HAP-1 (cell line): ENCODE results near the gene CYP11A1.

ENCODE experiments used
- DNase-seq, 2 experiments: peaks; one replicate each; pipeline ENCODE4 v3.0.0-alpha.2; 2016 to 2020; ENCODE audit warnings: low spot score in 2 of 2
- H3K27me3 ChIP-seq: fragments of 250-450 bp; sonication (Bioruptor Pico); 2 replicates; pipeline ENCODE4 v1.5.1; 2020; ENCODE audit warnings: low read depth, mild to moderate bottlenecking, moderate library complexity
- H3K36me3 ChIP-seq: fragments of 250-450 bp; sonication (Bioruptor Pico); replicated peaks from 2 replicates; pipeline ENCODE4 v1.5.1; 2020; ENCODE audit warnings: mild to moderate bottlenecking
- H3K4me1 ChIP-seq: fragments of 250-450 bp; sonication (Bioruptor Pico); 2 replicates; pipeline ENCODE4 v1.5.1; 2020; ENCODE audit warnings: mild to moderate bottlenecking
- H3K4me3 ChIP-seq: fragments of 250-450 bp; sonication (Bioruptor Pico); 2 replicates; pipeline ENCODE4 v1.5.1; 2020; ENCODE audit warnings: mild to moderate bottlenecking, moderate library complexity
- H3K9me3 ChIP-seq: fragments of 250-450 bp; sonication (Bioruptor Pico); 2 replicates; pipeline ENCODE4 v1.5.1; 2020; ENCODE audit warnings: mild to moderate bottlenecking, moderate library complexity
- in situ Hi-C: fragments of 300-500 bp; cut with MboI; formaldehyde crosslinking; loops from 3 replicates; pipeline ENCODE4 v1.14.3; 2020; ENCODE audit warnings: low sequenced_read_pairs, inconsistent platforms, mixed read lengths

Gene CYP11A1

DNA sequence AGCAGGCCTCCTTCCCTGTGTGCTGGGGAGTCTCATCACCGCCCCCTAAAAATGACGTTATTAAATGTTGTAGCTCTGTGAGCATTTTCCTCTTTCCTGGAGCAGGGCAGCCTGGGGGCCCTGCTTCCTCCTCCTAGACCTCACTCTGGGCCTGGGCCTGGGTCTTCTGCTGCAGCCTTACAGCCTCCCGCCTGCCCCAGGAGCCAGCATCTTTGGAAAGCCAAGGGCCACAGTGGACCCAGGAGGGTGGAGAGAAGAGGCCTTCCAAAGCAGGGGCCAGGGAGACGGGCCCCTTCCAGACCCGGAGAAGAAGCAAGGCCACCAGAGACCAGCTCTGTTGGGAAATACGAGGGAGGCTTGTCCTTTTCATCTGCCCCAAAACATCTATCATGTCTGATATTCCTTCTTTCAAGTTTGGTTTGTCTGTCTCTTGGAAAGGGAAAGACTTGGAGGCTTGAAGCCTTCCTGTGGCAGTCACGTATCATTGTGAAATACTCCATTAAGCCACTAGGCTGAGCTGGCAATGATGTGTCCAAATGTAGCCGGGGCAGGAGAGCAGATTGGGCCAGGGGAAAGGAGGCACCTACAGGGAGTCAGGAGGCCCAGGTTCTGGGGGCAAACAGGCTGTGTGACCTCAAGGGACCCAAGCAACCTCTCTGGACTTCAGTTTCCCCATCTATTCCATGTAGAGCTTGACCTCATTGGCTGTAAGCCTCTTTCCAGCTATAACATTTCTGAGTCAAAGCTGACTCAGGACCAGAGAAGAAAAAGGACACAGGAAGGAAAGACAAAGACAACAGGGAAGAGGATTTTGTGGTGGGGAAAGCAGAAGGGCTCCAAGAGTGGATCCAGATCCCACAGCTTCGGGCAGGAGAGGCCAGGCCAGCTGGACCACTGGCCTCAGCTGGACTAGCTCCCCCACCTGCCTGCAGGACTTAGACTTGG lies 31.1 kb downstream of the CYP11A1 start:
- no peak for DNase-seq
- no peaks in the 10 kb centered on the region for H3K4me1 ChIP-seq
- no peaks in the 10 kb centered on the region for H3K9me3 ChIP-seq
- no peak overlapping the region for H3K4me3 ChIP-seq
- H3K27me3 ChIP-seq = no peaks in the 10 kb centered on the region; the same call in 1 of the 2 replicates
- in situ Hi-C loops = loop anchor here (25.0 kb wide), 1 partner anchor 1074 kb away; no protein-coding TSS in a partner anchor
- no peaks in the 10 kb centered on the region for H3K36me3 ChIP-seq

DNA sequence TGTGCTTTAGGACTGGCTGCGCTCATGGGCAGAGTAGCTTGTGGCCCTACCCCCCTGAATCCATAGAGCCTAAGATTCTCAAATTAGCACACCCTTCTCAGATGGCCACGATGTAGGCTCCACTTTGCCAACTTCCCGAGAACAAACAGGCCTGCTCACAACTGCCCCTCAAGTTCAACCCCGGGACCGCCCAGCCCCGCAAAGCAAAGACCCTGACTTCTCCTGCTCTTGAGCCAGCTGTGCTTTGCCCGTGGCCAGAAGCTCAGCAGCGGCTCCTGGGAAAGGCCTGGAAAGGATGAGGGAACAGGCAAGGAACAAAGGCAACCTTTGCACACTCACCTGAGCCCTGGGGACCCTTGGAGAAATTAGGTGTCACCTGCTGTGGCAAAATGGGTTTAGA lies 32.0 kb downstream of the CYP11A1 start:
- in situ Hi-C loops = loop anchor here (25.0 kb wide), 1 partner anchor 1073 kb away; no protein-coding TSS in a partner anchor
- no peaks in the 10 kb centered on the region for H3K9me3 ChIP-seq
- DNase-seq = no peak
- H3K4me1 ChIP-seq = no peaks in the 10 kb centered on the region
- no peaks in the 10 kb centered on the region; the same call in 1 of the 2 replicates for H3K27me3 ChIP-seq
- no peaks in the 10 kb centered on the region for H3K36me3 ChIP-seq
- no peak overlapping the region for H3K4me3 ChIP-seq

- no peak for DNase-seq
- no peaks in the 10 kb centered on the region for H3K9me3 ChIP-seq
- in situ Hi-C loops = loop anchor here (25.0 kb wide), 1 partner anchor 1072 kb away; no protein-coding TSS in a partner anchor
- H3K36me3 ChIP-seq = no peaks in the 10 kb centered on the region
- no peak overlapping the region for H3K4me3 ChIP-seq
- H3K4me1 ChIP-seq = no peaks in the 10 kb centered on the region
- H3K27me3 ChIP-seq = no peaks in the 10 kb centered on the region
Measured at GRCh38 chr15:74334127-74334526, 33.3 kb downstream of the CYP11A1 start.

DNA sequence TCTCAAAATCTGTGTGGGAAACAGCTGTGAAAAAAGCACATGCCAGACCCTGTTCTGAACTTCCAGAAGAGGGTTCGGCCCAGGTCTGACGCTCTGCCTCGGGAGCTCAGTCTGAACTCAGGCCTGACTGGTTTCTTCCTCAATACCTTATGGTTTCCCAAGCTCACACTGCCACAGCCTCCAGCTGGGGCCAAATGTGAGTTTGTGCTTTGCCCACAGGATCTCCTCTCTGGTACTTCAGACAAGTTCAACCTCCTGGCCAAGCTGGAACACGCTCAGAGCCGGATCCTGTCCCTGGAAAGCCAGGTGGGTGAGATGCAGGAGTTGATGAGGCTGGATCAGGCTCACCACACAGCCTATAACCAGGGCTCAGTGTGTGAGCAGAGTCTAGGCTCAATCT lies 33.8 kb downstream of the CYP11A1 start:
- in situ Hi-C loops = loop anchor here (25.0 kb wide), 1 partner anchor 1071 kb away; no protein-coding TSS in a partner anchor
- H3K27me3 ChIP-seq = no peaks in the 10 kb centered on the region
- H3K9me3 ChIP-seq = no peaks in the 10 kb centered on the region
- no peaks in the 10 kb centered on the region for H3K36me3 ChIP-seq
- DNase-seq = no peak
- no peak overlapping the region for H3K4me3 ChIP-seq
- no peaks in the 10 kb centered on the region for H3K4me1 ChIP-seq

DNA sequence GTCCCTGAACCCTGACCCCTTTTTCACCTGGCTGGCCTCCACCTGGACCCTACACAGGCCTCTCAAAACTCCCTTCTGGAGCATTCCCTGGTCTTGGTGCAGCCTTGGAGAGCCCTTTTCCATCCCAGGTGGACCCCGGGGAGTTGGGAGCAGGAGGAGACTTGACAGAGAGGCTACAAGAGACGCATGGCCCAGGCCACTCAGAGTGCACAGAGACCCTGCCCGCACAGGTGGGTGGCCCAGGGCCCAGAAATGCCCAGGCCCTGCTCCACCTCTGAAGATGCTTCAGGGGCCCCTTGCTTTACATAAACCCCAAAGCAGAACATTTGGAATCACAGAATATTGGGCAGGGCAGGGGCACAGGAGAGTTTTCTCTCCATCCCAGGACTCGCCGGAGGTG lies 34.4 kb downstream of the CYP11A1 start:
- no peaks in the 10 kb centered on the region for H3K4me1 ChIP-seq
- H3K36me3 ChIP-seq = no peaks in the 10 kb centered on the region
- in situ Hi-C loops = loop anchor here (25.0 kb wide), 1 partner anchor 1071 kb away; no protein-coding TSS in a partner anchor
- no peaks in the 10 kb centered on the region for H3K9me3 ChIP-seq
- no peaks in the 10 kb centered on the region for H3K27me3 ChIP-seq
- no peak overlapping the region for H3K4me3 ChIP-seq
- DNase-seq = no peak

DNA sequence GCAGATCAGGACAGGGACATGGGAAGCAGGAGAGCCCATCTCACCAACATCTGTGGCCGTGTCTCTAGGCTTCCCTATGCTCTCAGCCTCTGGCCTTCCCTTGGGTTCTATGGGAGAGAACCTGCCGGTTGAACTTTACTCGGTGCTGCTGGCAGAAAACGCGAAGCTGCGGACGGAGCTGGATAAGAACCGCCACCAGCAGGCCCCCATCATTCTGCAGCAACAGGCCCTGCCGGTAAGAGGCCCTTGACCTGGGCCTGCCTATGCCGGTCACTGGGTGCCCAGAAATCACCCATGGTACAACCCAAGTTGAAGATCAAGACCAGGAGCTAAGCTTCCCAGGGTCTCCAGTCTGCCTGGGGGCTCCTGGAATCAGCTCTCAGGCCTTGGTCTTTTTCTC lies 34.8 kb downstream of the CYP11A1 start:
- no peak overlapping the region for H3K4me3 ChIP-seq
- no peaks in the 10 kb centered on the region for H3K36me3 ChIP-seq
- no peaks in the 10 kb centered on the region for H3K4me1 ChIP-seq
- H3K9me3 ChIP-seq = no peaks in the 10 kb centered on the region
- H3K27me3 ChIP-seq = no peaks in the 10 kb centered on the region
- in situ Hi-C loops = loop anchor here (25.0 kb wide), 1 partner anchor 1070 kb away; no protein-coding TSS in a partner anchor
- no peak for DNase-seq

DNA sequence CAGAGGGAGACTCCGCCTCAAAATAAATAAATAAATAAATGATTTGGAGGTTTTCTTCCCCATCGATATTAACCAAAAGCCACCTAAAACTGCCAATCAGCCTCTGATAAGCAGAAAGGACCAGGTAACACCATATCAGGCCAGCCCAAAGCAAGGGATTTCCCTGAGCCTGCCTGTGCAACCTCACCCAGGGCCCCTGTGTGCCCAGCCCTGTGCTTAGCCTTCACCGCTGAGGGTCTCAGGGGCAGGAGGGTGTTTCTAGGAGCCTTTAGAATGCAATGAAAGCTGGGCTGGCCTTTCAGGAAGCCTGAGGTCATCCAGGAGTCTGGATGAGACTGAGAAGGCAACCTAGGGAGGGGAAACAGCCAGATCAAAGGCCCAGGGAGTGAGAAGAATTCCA lies 35.4 kb downstream of the CYP11A1 start:
- Histone ChIP-seq H3K36me3 (no peaks in the 10 kb centered on the region), H3K4me3 (no peak overlapping the region), H3K4me1 (no peaks in the 10 kb centered on the region), H3K27me3 (no peaks in the 10 kb centered on the region), H3K9me3 (no peaks in the 10 kb centered on the region)
- DNase-seq = no peak
- in situ Hi-C loops = loop anchor here (25.0 kb wide), 1 partner anchor 1070 kb away; no protein-coding TSS in a partner anchor

DNA sequence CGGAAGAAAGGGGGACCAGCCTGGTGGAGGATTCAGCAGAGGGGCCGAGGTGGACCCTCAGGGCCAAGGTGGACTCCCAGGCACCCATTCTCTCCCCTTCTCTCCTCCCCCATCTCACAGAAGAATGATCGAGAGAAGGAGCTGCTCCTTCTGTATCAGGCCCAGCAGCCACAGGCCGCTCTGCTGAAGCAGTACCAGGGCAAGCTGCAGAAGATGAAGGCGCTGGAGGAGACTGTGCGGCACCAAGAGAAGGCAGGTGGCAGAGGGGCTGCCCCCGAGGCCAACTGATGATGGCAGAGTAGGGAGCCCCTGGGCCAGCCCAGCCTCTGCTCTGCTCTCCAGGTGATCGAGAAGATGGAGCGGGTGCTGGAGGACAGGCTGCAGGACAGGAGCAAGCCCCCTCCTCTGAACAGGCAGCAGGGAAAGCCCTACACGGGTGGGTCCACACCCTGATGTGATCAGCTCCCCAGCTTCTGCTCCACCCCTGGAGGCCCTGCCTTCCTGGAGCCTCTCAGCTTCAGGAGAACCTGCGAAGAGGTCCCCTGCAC lies 36.5 kb downstream of the CYP11A1 start:
- no peaks in the 10 kb centered on the region for H3K27me3 ChIP-seq
- no peaks in the 10 kb centered on the region for H3K36me3 ChIP-seq
- in situ Hi-C loops = loop anchor here (25.0 kb wide), 1 partner anchor 1069 kb away; no protein-coding TSS in a partner anchor
- H3K9me3 ChIP-seq = no peaks in the 10 kb centered on the region
- no peak overlapping the region for H3K4me3 ChIP-seq
- DNase-seq = no peak
- H3K4me1 ChIP-seq = no peaks in the 10 kb centered on the region

DNA sequence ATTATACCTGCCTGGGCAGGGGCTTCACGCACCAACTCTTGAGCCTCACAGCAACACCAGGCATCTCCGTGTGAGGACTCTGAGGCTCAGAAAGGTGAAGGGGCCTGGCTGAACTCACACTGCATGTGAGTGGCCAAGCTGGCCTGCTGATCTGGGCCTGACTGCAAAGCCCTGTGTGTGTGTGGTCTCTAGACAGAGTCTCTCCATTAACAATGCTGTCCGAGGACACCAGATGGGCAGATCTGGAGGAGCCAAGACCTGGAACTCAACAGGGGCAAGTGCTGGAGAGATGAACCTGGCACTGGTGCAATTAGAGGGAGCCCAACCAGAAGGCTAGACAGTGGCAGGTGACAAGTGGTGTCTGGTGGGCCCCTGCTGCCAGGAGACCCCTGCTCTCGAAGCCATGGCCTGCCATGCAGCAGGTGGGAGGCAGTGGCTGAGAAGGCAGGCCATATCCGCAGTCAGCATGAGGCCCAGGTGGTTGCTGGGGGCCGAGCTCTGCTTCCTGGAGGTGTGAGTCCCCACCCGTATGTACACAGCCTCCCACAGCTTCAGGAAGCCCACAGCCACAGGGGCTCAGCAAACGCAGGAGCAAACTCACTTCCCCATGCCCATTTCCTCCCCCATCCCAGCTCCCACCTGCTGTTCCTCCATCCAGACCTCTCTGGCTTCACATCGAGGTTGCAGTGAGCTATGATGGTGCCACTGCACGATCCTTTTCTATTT lies 39.0 kb downstream of the CYP11A1 start:
- in situ Hi-C loops = loop anchor here (5.0 to 25.0 kb wide), 5 partner anchors 271 to 1654 kb away; no protein-coding TSS in a partner anchor
- H3K36me3 ChIP-seq = no peaks in the 10 kb centered on the region
- DNase-seq = no peak

GRCh38 chr15:74327756-74328155 lies 39.7 kb downstream of the CYP11A1 start:
- in situ Hi-C loops = loop anchor here (5.0 to 25.0 kb wide), 5 partner anchors 270 to 1653 kb away; no protein-coding TSS in a partner anchor
- Histone ChIP-seq H3K4me1 (no peaks in the 10 kb centered on the region), H3K4me3 (no peak overlapping the region), H3K36me3 (no peaks in the 10 kb centered on the region), H3K27me3 (no peaks in the 10 kb centered on the region), H3K9me3 (no peaks in the 10 kb centered on the region)
- no peak for DNase-seq

More for the DNA sequence above, 39.0 kb downstream of the CYP11A1 start:
- Histone ChIP-seq H3K4me3 (no peak overlapping the region), H3K9me3 (no peaks in the 10 kb centered on the region), H3K4me1 (no peaks in the 10 kb centered on the region), H3K27me3 (no peaks in the 10 kb centered on the region)

- Histone ChIP-seq H3K4me3 (no peak overlapping the region), H3K36me3 (no peaks in the 10 kb centered on the region), H3K4me1 (no peaks in the 10 kb centered on the region), H3K27me3 (no peaks in the 10 kb centered on the region), H3K9me3 (no peaks in the 10 kb centered on the region)
- no peak for DNase-seq
- in situ Hi-C loops = loop anchor here (5.0 to 25.0 kb wide), 5 partner anchors 269 to 1652 kb away; no protein-coding TSS in a partner anchor
Measured at GRCh38 chr15:74326746-74327145, 40.7 kb downstream of the CYP11A1 start.

- Histone ChIP-seq H3K27me3 (no peaks in the 10 kb centered on the region), H3K9me3 (no peaks in the 10 kb centered on the region), H3K4me3 (no peak overlapping the region), H3K4me1 (peaks cover 8% of the 10 kb centered on the region), H3K36me3 (no peaks in the 10 kb centered on the region)
- DNase-seq = no peak
- in situ Hi-C loops = loop anchor here (5.0 to 25.0 kb wide), 5 partner anchors 267 to 1650 kb away; no protein-coding TSS in a partner anchor
Measured at GRCh38 chr15:74324714-74325113, 42.7 kb downstream of the CYP11A1 start.

DNA sequence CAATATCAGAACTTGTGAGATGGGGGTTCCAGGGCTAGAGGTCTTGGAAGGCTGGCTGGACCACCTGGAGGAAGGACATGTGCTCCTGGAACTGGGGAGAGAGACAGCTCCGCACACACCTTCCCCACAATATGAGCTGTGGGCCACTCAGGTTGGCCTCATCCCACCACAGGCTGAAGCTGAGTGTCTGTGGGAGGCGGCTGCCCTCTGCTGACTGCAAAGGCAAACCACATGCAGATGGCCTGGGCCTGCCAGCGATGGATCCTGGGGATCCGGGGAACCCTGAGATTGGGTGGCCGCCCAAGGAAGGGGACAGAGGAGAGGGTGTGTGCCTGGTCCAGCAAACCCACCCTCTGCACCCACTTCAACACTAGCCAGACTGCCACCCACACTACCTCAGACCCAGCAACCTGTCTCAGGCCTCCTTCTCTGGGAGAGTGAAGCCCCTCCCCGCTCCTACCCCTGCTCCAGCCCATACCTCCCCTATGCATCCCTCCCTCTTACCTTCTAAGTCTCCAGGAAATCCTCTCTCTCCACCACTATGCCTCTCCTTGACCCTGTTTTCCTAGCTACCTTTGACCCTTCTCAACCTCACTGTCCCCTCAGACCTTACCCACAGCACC lies 44.8 kb downstream of the CYP11A1 start:
- no peaks in the 10 kb centered on the region for H3K27me3 ChIP-seq
- H3K36me3 ChIP-seq = no peaks in the 10 kb centered on the region
- in situ Hi-C loops = loop anchor here (10.0 kb wide), 3 partner anchors 358 to 1648 kb away; no protein-coding TSS in a partner anchor
- DNase-seq = peak; percentile 82 to 91
- no peak overlapping the region for H3K4me3 ChIP-seq
- H3K4me1 ChIP-seq = peaks cover 18% of the 10 kb centered on the region
- H3K9me3 ChIP-seq = no peaks in the 10 kb centered on the region
